Breast epithelium (tissue), 3 donors: Measurements from ENCODE around the gene CIROP.

Source experiments
- CTCF ChIP-seq, 3 donors: fragments of 450-650 bp; IDR thresholded peaks; one replicate each; pipeline ENCODE4 v1.5.1; 2016 to 2017; ENCODE audit warnings: antibody characterized with exemption in 3 of 3, mild to moderate bottlenecking in 3 of 3, moderate library complexity in 3 of 3
- POLR2A ChIP-seq: fragments of 450-650 bp; IDR thresholded peaks from one replicate; pipeline ENCODE4 v1.6.1; 2016; ENCODE audit warnings: antibody characterized with exemption, mild to moderate bottlenecking, moderate library complexity
- POLR2AphosphoS5 ChIP-seq, 3 donors: sonication (generic); formaldehyde crosslinking; IDR thresholded peaks; one replicate each; pipeline ENCODE4 v1.6.1; 2017; ENCODE audit warnings: antibody characterized with exemption in 3 of 3

- TF ChIP-seq CTCF (IDR thresholded peaks at IDR 0.05) (no peak), POLR2A (no peak), POLR2AphosphoS5 (IDR thresholded peaks at IDR 0.05) (no peak)
Measured at GRCh38 chr14:23147676-23148075, 42.9 kb upstream of the CIROP start.
